Measurements from ENCODE around the gene POLG.

Gene POLG

GRCh38 chr15:89370120-89370977 is 35.7 kb upstream of the POLG start:
- in situ Hi-C loops (cut with MboI; ENCODE audit: low sequenced_read_pairs): no loop called here

DNA sequence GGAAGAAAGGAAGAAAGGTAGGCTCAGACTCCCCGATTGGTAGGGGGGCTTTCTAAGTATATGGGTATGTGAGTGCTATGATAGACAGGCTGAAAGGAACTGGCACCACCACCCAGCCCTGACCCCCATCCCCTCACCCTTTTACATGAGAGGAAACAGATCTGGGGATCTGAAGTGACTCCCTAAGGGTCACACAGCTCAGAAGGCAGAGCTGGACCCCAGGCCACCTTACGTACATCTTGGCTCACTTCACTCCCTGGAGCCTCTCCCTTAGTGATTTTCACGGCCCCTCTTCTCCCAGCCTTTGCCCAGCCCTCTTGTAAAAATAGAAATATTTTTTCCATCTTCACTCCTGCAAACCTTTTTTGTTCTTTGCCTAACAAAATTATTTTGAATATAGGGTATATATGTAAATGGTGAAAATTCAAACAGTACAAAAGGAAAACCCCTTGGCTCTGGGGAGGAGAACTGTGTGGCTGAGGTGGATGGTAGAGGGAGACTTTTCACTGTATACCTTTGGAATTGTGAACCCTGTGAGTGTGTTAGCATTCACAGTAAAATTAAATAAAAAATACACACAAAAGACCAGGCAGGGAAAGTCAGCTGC is 34.8 kb upstream of the POLG start:
- in situ Hi-C loops (cut with MboI; ENCODE audit: low sequenced_read_pairs): no loop called here

DNA sequence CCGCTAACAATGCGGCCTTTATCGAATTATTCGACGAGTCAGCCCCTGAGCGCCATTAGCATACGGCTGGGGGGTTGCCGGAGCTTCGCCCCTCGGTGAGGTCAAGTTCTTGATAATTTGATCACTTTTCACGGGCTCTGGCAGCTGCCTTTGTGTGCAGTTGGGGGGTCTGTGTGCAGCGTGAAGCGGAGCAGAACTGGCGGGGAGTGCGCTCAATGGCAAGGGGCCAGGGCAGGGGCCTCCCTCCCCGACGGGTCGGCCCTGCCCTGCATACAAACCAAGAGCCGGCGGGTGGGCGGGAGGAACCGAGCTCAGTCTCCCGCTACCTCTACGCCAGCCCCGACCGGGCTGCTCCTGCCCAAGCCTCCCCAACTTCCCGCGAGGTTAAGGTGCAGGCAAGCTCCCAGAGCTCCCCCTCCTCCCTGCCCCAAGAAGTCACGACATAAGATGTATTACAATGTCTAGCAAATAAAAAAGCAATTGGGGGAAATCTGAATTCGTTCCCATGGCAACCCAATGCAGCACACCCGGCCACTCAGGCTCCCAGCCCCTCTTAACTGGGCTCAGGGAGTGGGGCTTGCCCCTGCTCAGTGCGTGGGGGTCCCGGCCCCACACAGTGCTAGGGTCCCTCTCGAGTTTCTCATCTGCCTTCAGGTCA is 34.1 kb upstream of the POLG start:
- in situ Hi-C loops (cut with MboI; ENCODE audit: low sequenced_read_pairs): no loop called here

GRCh38 chr15:89367485-89368451 is 33.1 kb upstream of the POLG start:
- in situ Hi-C loops (cut with MboI; ENCODE audit: low sequenced_read_pairs): no loop called here

DNA sequence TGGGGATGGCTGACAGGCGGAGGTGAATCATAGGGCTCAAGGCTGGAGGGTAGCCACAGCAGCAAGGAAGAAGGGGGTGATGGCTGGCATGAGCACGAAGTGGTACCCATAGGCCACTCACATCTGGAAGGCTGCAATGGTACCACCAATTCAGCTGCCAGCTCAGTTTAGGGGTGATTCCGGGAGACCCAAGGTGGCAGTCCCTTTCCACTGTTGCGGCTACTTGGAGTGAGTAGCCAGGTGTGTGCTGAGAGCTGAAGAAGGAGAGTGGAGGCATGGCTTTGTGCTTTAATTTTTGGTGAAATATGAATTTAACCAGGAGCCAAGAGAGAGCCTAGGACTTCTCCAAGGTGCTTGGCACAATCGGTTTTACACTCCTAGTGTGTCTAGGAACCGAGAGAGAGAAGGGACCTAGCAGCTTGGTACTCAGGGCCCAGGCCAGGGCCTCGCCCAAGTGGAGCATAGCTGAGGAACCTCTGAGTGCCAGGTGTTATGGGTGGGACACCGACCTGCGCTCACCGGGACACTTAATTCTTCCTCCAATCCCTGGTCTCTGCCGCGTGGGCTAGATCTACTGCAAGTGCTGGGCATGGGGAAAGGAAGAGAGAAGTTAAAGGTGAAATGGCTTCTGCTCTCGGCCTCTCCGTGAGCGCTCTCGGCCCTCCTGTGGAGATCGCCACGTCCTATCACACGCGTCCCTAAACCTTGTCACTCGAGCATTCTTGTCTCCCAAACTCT is 32.2 kb upstream of the POLG start:
- in situ Hi-C loops (cut with MboI; ENCODE audit: low sequenced_read_pairs): no loop called here

DNA sequence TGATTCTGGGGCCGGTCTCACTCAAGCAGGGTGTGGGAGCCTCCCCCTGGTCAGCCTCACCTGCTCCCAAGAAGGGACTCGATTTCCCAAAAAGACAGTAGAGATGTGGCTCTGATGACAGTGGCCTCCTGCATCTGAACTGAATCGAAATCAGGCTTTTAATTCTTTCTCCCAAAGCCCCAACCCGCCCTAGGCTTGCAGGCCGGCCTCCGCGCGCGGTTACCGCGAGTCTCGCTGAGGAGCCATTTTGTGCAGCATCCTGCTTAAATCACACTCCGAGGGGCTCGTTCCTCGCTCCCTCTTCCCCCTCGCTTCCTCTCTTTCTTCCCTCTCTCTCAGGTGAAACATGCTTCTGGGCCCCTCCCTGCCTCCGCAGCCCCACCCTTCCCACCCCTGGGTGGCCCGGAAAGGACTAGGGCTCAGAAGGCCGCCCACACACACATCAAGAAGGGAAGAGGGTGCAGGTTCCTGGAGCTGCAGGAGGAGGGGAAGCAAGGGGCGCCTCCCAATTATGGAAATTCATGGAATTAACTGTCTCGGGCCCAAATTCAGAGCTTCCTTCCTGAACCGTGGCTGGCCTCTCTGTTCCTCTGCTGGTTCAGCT is 30.9 kb upstream of the POLG start:
- in situ Hi-C loops (cut with MboI; ENCODE audit: low sequenced_read_pairs): no loop called here

DNA sequence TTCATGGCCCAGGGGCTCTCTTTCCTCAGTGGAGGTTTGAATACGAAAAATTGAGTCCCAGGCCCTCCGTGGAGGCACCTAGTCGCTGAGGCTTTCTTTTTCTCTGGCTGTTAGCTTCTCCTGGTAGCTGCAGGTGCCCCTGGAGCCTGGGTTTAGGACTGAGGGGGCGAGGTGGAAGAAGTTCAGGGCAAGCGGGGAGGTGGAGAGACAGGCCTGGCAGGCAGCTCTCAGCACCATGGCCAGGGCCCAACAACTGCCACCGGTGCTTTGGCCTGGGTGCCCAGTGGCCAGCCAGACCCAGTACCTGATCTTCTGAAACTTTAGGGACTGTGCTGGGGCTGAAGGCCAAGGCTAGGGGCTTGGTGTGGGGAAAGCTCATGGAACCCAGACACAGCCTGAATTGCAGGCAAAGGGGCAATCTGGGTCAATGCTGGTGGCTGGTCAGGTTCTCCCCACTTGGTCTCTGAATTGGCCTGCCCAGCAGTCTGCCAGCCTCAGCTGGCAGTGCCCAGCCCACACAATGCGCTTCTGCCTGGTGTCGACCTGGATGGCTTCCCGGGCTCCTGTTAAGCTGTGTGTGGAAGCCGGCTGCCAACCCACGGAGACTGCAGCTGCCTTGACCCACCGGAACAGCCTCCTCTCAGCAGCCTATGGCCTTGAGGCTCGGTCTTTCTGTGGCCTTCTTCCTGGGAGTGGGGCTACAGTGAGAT is 30.3 kb upstream of the POLG start:
- in situ Hi-C loops (cut with MboI; ENCODE audit: low sequenced_read_pairs): no loop called here

DNA sequence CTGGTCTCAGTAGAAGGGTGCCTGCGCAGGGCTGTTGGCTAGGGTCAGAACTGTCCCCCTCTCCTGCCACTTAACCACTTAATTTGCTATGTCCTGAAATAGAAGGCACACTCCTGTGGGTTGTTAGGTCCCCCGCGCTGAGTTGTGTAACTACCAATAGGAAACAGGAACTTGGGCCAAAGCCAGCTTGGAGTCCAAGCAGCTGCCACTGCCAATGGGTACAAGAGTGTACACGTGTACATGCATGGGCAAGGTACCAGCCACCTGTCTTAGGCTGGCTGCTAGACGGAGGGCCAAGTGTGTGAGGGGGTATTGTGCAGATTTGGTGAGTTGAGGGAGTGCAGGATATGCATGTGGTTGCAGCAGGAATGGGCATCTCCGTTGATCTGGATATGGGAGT is 29.7 kb upstream of the POLG start:
- in situ Hi-C loops (cut with MboI; ENCODE audit: low sequenced_read_pairs): no loop called here

GRCh38 chr15:89363770-89364169 is 29.1 kb upstream of the POLG start:
- in situ Hi-C loops (cut with MboI; ENCODE audit: low sequenced_read_pairs): no loop called here

DNA sequence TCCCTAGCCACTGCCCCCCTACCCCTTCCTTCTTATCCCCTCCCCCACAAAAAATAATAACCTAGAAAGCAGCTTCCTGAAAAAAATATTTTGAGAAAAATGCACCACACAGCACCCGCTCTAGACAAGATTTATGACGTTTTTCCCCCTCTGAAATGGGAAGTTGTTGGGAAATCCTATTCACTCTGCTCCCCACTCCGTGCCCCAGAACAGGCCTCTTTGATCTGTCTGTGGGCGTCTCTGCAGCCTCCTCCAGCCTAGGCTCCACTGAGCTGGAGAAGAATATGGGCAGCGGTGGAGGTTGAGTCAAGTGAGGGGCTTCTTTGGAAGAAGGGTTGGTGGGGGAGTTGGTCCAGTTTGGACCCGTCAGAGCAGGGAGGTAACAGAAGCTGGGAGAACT is 28.5 kb upstream of the POLG start:
- in situ Hi-C loops (cut with MboI; ENCODE audit: low sequenced_read_pairs): no loop called here

GRCh38 chr15:89362203-89363101 is 27.8 kb upstream of the POLG start:
- in situ Hi-C loops (cut with MboI; ENCODE audit: low sequenced_read_pairs): no loop called here

DNA sequence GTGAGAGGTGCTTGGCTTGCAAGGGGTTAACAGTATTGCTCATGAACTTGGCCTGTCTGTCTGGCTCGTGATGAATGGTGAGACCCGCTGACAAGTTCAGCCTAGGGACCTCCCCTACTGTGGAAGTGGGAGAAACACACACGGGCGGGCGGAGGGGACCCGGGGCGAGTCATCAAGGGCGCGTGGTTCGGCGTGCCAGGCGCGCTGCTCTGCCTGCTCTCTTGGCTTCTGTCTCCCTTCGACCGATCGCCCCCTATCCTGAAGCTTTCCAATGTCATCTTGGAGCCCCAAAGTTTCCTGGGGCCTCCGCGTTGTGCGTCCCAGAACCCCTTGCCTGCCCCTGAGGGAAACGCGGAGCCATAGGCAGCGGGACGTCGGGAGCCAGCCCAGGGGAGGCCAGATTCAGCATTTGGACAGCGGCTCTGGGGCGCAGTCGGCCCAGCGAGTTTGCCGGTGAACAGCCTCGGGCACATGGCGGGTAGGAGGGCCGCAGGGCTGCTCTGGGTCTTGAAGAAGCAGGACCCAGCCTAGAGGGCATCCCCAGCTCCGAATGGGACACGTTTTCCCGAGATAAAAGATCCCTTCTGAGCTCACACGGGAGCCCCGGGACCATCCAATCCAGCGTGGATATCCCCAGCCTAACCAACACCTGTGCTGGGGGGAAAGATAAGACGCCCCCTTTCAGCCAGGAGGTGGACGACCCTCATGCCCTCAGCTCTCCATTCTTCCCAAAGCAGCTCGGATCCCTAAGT is 27.0 kb upstream of the POLG start:
- in situ Hi-C loops (cut with MboI; ENCODE audit: low sequenced_read_pairs): no loop called here

- in situ Hi-C loops (cut with MboI; ENCODE audit: low sequenced_read_pairs): no loop called here
Observed at GRCh38 chr15:89360294-89360971, 25.8 kb upstream of the POLG start.

GRCh38 chr15:89359471-89360293 is 25.1 kb upstream of the POLG start:
- in situ Hi-C loops (cut with MboI; ENCODE audit: low sequenced_read_pairs): no loop called here

DNA sequence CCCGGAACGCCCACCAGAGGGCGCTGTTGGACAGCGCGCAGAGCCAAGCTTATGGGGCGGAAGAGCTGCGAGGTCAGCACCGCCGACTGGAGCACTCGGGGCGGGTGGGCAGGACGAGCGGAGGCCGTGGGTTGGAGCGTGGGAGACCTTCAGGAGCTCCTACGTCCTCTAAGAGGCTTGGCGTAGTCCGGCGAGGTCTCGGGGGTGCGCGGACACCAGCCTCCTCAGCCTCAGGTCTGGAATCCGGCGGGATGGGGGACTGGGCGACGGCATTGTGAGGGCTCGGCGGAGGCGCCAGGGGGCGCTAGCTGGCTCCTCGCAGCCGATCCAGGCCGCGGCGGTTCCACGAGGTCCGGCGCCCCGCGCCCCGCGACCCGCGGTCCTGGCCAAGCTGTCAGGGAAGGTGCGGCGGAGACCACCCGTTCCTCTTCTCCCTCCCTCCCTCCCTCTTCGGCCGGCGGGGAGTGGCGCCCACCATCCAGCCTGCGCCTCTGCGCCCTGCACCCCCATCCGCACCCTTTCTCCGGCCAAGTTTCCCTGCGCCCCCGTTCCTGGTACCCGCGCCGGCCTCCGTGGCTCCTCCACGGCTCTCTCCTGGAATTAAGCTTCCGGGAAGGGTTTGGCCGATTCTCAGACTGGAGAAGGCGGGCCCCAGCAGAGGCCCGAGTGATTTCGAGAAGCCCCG is 24.3 kb upstream of the POLG start:
- in situ Hi-C loops (cut with MboI; ENCODE audit: low sequenced_read_pairs): no loop called here

GRCh38 chr15:89358435-89358754 is 23.8 kb upstream of the POLG start:
- in situ Hi-C loops (cut with MboI; ENCODE audit: low sequenced_read_pairs): no loop called here
